HEK293 (cell line): Measurements from ENCODE around the gene DNER.

Source experiments
- RBAK ChIP-seq: fragments of 450-650 bp; formaldehyde crosslinking; IDR thresholded peaks from 2 replicates; pipeline ENCODE4 v1.5.1; 2016; ENCODE audit warnings: missing biosample characterization, missing genetic modification characterization
- ZNF501 ChIP-seq: fragments of 450-650 bp; formaldehyde crosslinking; IDR thresholded peaks from 2 replicates; pipeline ENCODE4 v1.5.1; 2016; ENCODE audit warnings: missing biosample characterization, missing genetic modification characterization

GRCh38 chr2:229629039-229629438 lies 85.3 kb downstream of the DNER start:
- TF ChIP-seq ZNF501 (tag by site-specific recombination) (no peak), RBAK (tag by site-specific recombination) (no peak)
